ENCODE data around the gene LPP.

Gene LPP

GRCh38 chr3:188326111-188326510, 172.2 kb downstream of the LPP start:
- Histone ChIP-seq H3K9ac (ENCODE audit: insufficient read length) (no peak overlapping the region), H3K36me3 (ENCODE audit: insufficient read depth, low read length) (no peaks in the 10 kb centered on the region), H3K27ac (no peak overlapping the region), H3K4me3 (no peak overlapping the region), H3K9me3 (ENCODE audit: low read depth, low read length) (no peaks in the 10 kb centered on the region)
- TF ChIP-seq FOXP2 (optimal IDR thresholded peaks at IDR 0.05; ENCODE audit: control extremely low read depth, extremely low read length, insufficient read depth), result no peak
- TF ChIP-seq POLR2AphosphoS5 (IDR thresholded peaks at IDR 0.05; ENCODE audit: borderline replicate concordance, low read depth, low read length), result no peak
- no peak for TF ChIP-seq EZH2 (IDR thresholded peaks at IDR 0.05)
- no peak for DNase-seq (ENCODE audit: low read depth, low spot score)

- Histone ChIP-seq H3K27ac (no peak overlapping the region), H3K36me3 (ENCODE audit: insufficient read depth, low read length) (no peaks in the 10 kb centered on the region), H3K9ac (ENCODE audit: insufficient read length) (no peak overlapping the region), H3K4me3 (no peak overlapping the region), H3K9me3 (ENCODE audit: low read depth, low read length) (no peaks in the 10 kb centered on the region)
- TF ChIP-seq EZH2 (IDR thresholded peaks at IDR 0.05) (no peak), POLR2AphosphoS5 (IDR thresholded peaks at IDR 0.05; ENCODE audit: borderline replicate concordance, low read depth, low read length) (no peak), FOXP2 (optimal IDR thresholded peaks at IDR 0.05; ENCODE audit: control extremely low read depth, extremely low read length, insufficient read depth) (no peak)
- DNase-seq (ENCODE audit: low read depth, low spot score), result no peak
Observed at GRCh38 chr3:188326968-188327367, 173.0 kb downstream of the LPP start.

GRCh38 chr3:188327433-188327832, 173.5 kb downstream of the LPP start:
- no peak for TF ChIP-seq POLR2AphosphoS5 (IDR thresholded peaks at IDR 0.05; ENCODE audit: borderline replicate concordance, low read depth, low read length)
- TF ChIP-seq EZH2 (IDR thresholded peaks at IDR 0.05), result no peak
- TF ChIP-seq FOXP2 (optimal IDR thresholded peaks at IDR 0.05; ENCODE audit: control extremely low read depth, extremely low read length, insufficient read depth), result no peak
- no peak for DNase-seq (ENCODE audit: low read depth, low spot score)
- Histone ChIP-seq H3K36me3 (ENCODE audit: insufficient read depth, low read length) (no peaks in the 10 kb centered on the region), H3K9me3 (ENCODE audit: low read depth, low read length) (no peaks in the 10 kb centered on the region), H3K27ac (no peak overlapping the region), H3K4me3 (no peak overlapping the region), H3K9ac (ENCODE audit: insufficient read length) (no peak overlapping the region)

GRCh38 chr3:188330138-188330537, 176.2 kb downstream of the LPP start:
- no peak overlapping the region for H3K27ac ChIP-seq
- DNase-seq (ENCODE audit: low read depth, low spot score), result no peak

GRCh38 chr3:188331166-188331565, 177.2 kb downstream of the LPP start:
- Histone ChIP-seq H3K36me3 (ENCODE audit: insufficient read depth, low read length) (no peaks in the 10 kb centered on the region), H3K4me3 (no peak overlapping the region), H3K9me3 (ENCODE audit: low read depth, low read length) (no peaks in the 10 kb centered on the region), H3K27ac (no peak overlapping the region), H3K9ac (ENCODE audit: insufficient read length) (no peak overlapping the region)
- TF ChIP-seq POLR2AphosphoS5 (IDR thresholded peaks at IDR 0.05; ENCODE audit: borderline replicate concordance, low read depth, low read length) (no peak), FOXP2 (optimal IDR thresholded peaks at IDR 0.05; ENCODE audit: control extremely low read depth, extremely low read length, insufficient read depth) (no peak), EZH2 (IDR thresholded peaks at IDR 0.05) (no peak)
- DNase-seq (ENCODE audit: low read depth, low spot score), result no peak

More at GRCh38 chr3:188330138-188330537, 176.2 kb downstream of the LPP start:
- TF ChIP-seq POLR2AphosphoS5 (IDR thresholded peaks at IDR 0.05; ENCODE audit: borderline replicate concordance, low read depth, low read length), result no peak
- no peak for TF ChIP-seq FOXP2 (optimal IDR thresholded peaks at IDR 0.05; ENCODE audit: control extremely low read depth, extremely low read length, insufficient read depth)
- no peak for TF ChIP-seq EZH2 (IDR thresholded peaks at IDR 0.05)
- H3K4me3 ChIP-seq, result no peak overlapping the region
- no peaks in the 10 kb centered on the region for H3K36me3 ChIP-seq (ENCODE audit: insufficient read depth, low read length)
- H3K9ac ChIP-seq (ENCODE audit: insufficient read length), result no peak overlapping the region
- no peaks in the 10 kb centered on the region for H3K9me3 ChIP-seq (ENCODE audit: low read depth, low read length)

- H3K9me3 ChIP-seq (ENCODE audit: low read depth, low read length), result no peaks in the 10 kb centered on the region
- H3K4me3 ChIP-seq, result no peak overlapping the region
- H3K9ac ChIP-seq (ENCODE audit: insufficient read length), result no peak overlapping the region
- no peak for DNase-seq (ENCODE audit: low read depth, low spot score)
- no peak for TF ChIP-seq POLR2AphosphoS5 (IDR thresholded peaks at IDR 0.05; ENCODE audit: borderline replicate concordance, low read depth, low read length)
- TF ChIP-seq FOXP2 (optimal IDR thresholded peaks at IDR 0.05; ENCODE audit: control extremely low read depth, extremely low read length, insufficient read depth), result no peak
- TF ChIP-seq EZH2 (IDR thresholded peaks at IDR 0.05), result no peak
- H3K36me3 ChIP-seq (ENCODE audit: insufficient read depth, low read length), result no peaks in the 10 kb centered on the region
- H3K27ac ChIP-seq, result no peak overlapping the region
Observed at GRCh38 chr3:188332085-188332484, 178.1 kb downstream of the LPP start.

- H3K27ac ChIP-seq, result no peak overlapping the region
- TF ChIP-seq EZH2 (IDR thresholded peaks at IDR 0.05) (no peak), POLR2AphosphoS5 (IDR thresholded peaks at IDR 0.05; ENCODE audit: borderline replicate concordance, low read depth, low read length) (peak; percentile 44; the same call in 1 of the 2 replicates), FOXP2 (optimal IDR thresholded peaks at IDR 0.05; ENCODE audit: control extremely low read depth, extremely low read length, insufficient read depth) (no peak)
- no peak overlapping the region for H3K9ac ChIP-seq (ENCODE audit: insufficient read length)
- peak; percentile 52 for DNase-seq (ENCODE audit: low read depth, low spot score)
- no peaks in the 10 kb centered on the region for H3K36me3 ChIP-seq (ENCODE audit: insufficient read depth, low read length)
- peak overlapping the region; percentile 3; the same call in 1 of the 2 replicates for H3K4me3 ChIP-seq
- H3K9me3 ChIP-seq (ENCODE audit: low read depth, low read length), result no peaks in the 10 kb centered on the region
Observed at GRCh38 chr3:188335656-188336055, 181.7 kb downstream of the LPP start.

GRCh38 chr3:188336178-188336577, 182.2 kb downstream of the LPP start:
- Histone ChIP-seq H3K36me3 (ENCODE audit: insufficient read depth, low read length) (no peaks in the 10 kb centered on the region), H3K27ac (no peak overlapping the region), H3K9ac (ENCODE audit: insufficient read length) (no peak overlapping the region), H3K4me3 (no peak overlapping the region), H3K9me3 (ENCODE audit: low read depth, low read length) (no peaks in the 10 kb centered on the region)
- no peak for TF ChIP-seq EZH2 (IDR thresholded peaks at IDR 0.05)
- DNase-seq (ENCODE audit: low read depth, low spot score), result no peak

- H3K9me3 ChIP-seq (ENCODE audit: low read depth, low read length), result no peaks in the 10 kb centered on the region
- no peak for DNase-seq (ENCODE audit: low read depth, low spot score)
- H3K4me3 ChIP-seq, result no peak overlapping the region
- no peak overlapping the region for H3K9ac ChIP-seq (ENCODE audit: insufficient read length)
- H3K27ac ChIP-seq, result no peak overlapping the region
- TF ChIP-seq FOXP2 (optimal IDR thresholded peaks at IDR 0.05; ENCODE audit: control extremely low read depth, extremely low read length, insufficient read depth) (no peak), EZH2 (IDR thresholded peaks at IDR 0.05) (no peak), POLR2AphosphoS5 (IDR thresholded peaks at IDR 0.05; ENCODE audit: borderline replicate concordance, low read depth, low read length) (no peak)
- H3K36me3 ChIP-seq (ENCODE audit: insufficient read depth, low read length), result no peaks in the 10 kb centered on the region
Observed at GRCh38 chr3:188337232-188337631, 183.3 kb downstream of the LPP start.

Measured in SK-N-MC (cell line).